GM18517 (cell line): Measurements from ENCODE around the gene SORCS2.

Source experiments
- ATAC-seq: cut with Tn5 transposase; IDR thresholded peaks from one replicate; pipeline ENCODE4 v1.9.1; 2021; ENCODE audit warnings: mild to moderate bottlenecking, moderate library complexity; ENCODE audit not compliant: unreplicated experiment

Gene SORCS2

GRCh38 chr4:7241597-7242125, 49.3 kb downstream of the SORCS2 start:
- ATAC-seq: no peak

- no peak for ATAC-seq
Measured at GRCh38 chr4:7242766-7243165, 50.4 kb downstream of the SORCS2 start.

GRCh38 chr4:7243609-7244330, 51.4 kb downstream of the SORCS2 start:
- ATAC-seq: no peak

- no peak for ATAC-seq
Measured at GRCh38 chr4:7244331-7244665, 52.0 kb downstream of the SORCS2 start.

GRCh38 chr4:7244751-7245320, 52.5 kb downstream of the SORCS2 start:
- no peak for ATAC-seq

- no peak for ATAC-seq
Measured at GRCh38 chr4:7247521-7247920, 55.2 kb downstream of the SORCS2 start.

- ATAC-seq: no peak
Measured at GRCh38 chr4:7247946-7248345, 55.6 kb downstream of the SORCS2 start.

- ATAC-seq: no peak
Measured at GRCh38 chr4:7248857-7249256, 56.5 kb downstream of the SORCS2 start.

GRCh38 chr4:7251321-7251720, 59.0 kb downstream of the SORCS2 start:
- ATAC-seq: no peak

- ATAC-seq: no peak
Measured at GRCh38 chr4:7252051-7252450, 59.7 kb downstream of the SORCS2 start.

- ATAC-seq: no peak
Measured at GRCh38 chr4:7252510-7253340, 60.4 kb downstream of the SORCS2 start.

- no peak for ATAC-seq
Measured at GRCh38 chr4:7253341-7253700, 61.0 kb downstream of the SORCS2 start.

- no peak for ATAC-seq
Measured at GRCh38 chr4:7253837-7254236, 61.5 kb downstream of the SORCS2 start.

GRCh38 chr4:7254736-7255487, 62.6 kb downstream of the SORCS2 start:
- peak; percentile 88 for ATAC-seq

- ATAC-seq: no peak
Measured at GRCh38 chr4:7255488-7255881, 63.1 kb downstream of the SORCS2 start.

- ATAC-seq: no peak
Measured at GRCh38 chr4:7255996-7256395, 63.7 kb downstream of the SORCS2 start.

GRCh38 chr4:7256984-7257810, 64.9 kb downstream of the SORCS2 start:
- ATAC-seq: no peak

- ATAC-seq: no peak
Measured at GRCh38 chr4:7259039-7259438, 66.7 kb downstream of the SORCS2 start.

- no peak for ATAC-seq
Measured at GRCh38 chr4:7260569-7260968, 68.2 kb downstream of the SORCS2 start.

- ATAC-seq: no peak
Measured at GRCh38 chr4:7261087-7261486, 68.7 kb downstream of the SORCS2 start.
